Ishikawa (cell line): ENCODE results near the gene CCDC32.

Source experiments
- EGR1 ChIP-seq: IDR thresholded peaks from 2 replicates; pipeline ENCODE4 v1.6.1; 2012
- EP300 ChIP-seq: IDR thresholded peaks from 2 replicates; pipeline ENCODE4 v1.6.1; 2012; ENCODE audit warnings: borderline replicate concordance
- FOXM1 ChIP-seq: IDR thresholded peaks from 2 replicates; pipeline ENCODE4 v1.6.1; 2012; ENCODE audit warnings: low read depth, borderline replicate concordance
- MAX ChIP-seq: IDR thresholded peaks from 2 replicates; pipeline ENCODE4 v1.6.1; 2012
- NFIC ChIP-seq: IDR thresholded peaks from 2 replicates; pipeline ENCODE4 v1.6.1; 2012
- RAD21 ChIP-seq: IDR thresholded peaks from 2 replicates; pipeline ENCODE4 v1.6.1; 2012; ENCODE audit warnings: low read depth
- REST ChIP-seq: IDR thresholded peaks from 2 replicates; pipeline ENCODE4 v1.6.1; 2012; ENCODE audit warnings: low read depth, mild to moderate bottlenecking
- TAF1 ChIP-seq: IDR thresholded peaks from 2 replicates; pipeline ENCODE4 v1.6.1; 2012; ENCODE audit warnings: low read depth, mild to moderate bottlenecking
- TCF12 ChIP-seq: IDR thresholded peaks from 2 replicates; pipeline ENCODE4 v1.6.1; 2012; ENCODE audit warnings: low read depth
- YY1 ChIP-seq: IDR thresholded peaks from 2 replicates; pipeline ENCODE4 v1.6.1; 2012; ENCODE audit warnings: low read depth
- ZBTB7A ChIP-seq: IDR thresholded peaks from 2 replicates; pipeline ENCODE4 v1.6.1; 2012; ENCODE audit warnings: low read depth

GRCh38 chr15:40593165-40593564 is 28.3 kb upstream of the CCDC32 start:
- no peak for TF ChIP-seq EGR1
- TF ChIP-seq RAD21, result no peak
- no peak for TF ChIP-seq EP300
- no peak for TF ChIP-seq MAX
- no peak for TF ChIP-seq FOXM1
- TF ChIP-seq YY1, result no peak
- TF ChIP-seq TCF12, result no peak
- TF ChIP-seq NFIC, result no peak
- TF ChIP-seq TAF1, result no peak
- no peak for TF ChIP-seq ZBTB7A
- no peak for TF ChIP-seq REST
